Upper lobe of right lung (tissue), 1 donor: ENCODE data around the gene PLXNA2. TPM values are rescaled to one million over a fixed set of nuclear protein-coding genes. Genes with fewer than 3 reads are reported as not detected.
A peak's percentile ranks its signal among the peaks of the same experiment; 100 is the strongest.

Experiments
- ATAC-seq: fragments of 200-7000 bp; cut with Tn5 transposase; one replicate; pipeline ENCODE4 v1.9.1; 2020; ENCODE audit warnings: mild to moderate bottlenecking, moderate library complexity
- DNase-seq: peaks from one replicate; pipeline ENCODE4 v3.0.0-alpha.2; 2020
- H3K27ac ChIP-seq: fragments of 200-600 bp; one replicate; pipeline ENCODE4 v1.8.0; 2022
- H3K27me3 ChIP-seq: fragments of 200-600 bp; one replicate; pipeline ENCODE4 v1.8.0; 2022; ENCODE audit warnings: mild to moderate bottlenecking
- H3K36me3 ChIP-seq: fragments of 200-600 bp; one replicate; pipeline ENCODE4 v1.8.0; 2022
- H3K4me1 ChIP-seq: fragments of 200-600 bp; one replicate; pipeline ENCODE4 v1.8.0; 2022
- H3K4me3 ChIP-seq: fragments of 200-600 bp; one replicate; pipeline ENCODE4 v1.8.0; 2022; ENCODE audit warnings: mild to moderate bottlenecking
- H3K9me3 ChIP-seq: fragments of 200-600 bp; one replicate; pipeline ENCODE4 v1.8.0; 2022
- intact Hi-C: fragments of 100-400 bp; cut with DNase I; formaldehyde crosslinking; loops from one replicate; pipeline ENCODE4 v1.11.0; 2022
- total RNA-seq: library from RNA; stranded (reverse); fragmentation: NEBNext Ultra II Directional; extraction: Animal tissue kit (Norgen Biotek cat#: 25700); gene quantifications from one replicate; pipeline ENCODE4 v1.2.1, GENCODE V29; 2021
- TF ChIP-seq, protein P1 (sequence below): fragments of 200-600 bp; IDR thresholded peaks from one replicate; pipeline ENCODE4 v1.8.0; 2022; ENCODE audit warnings: antibody characterized with exemption
- donor health status: DM: no; HTN: yes; CAD: no; lungs with severe emphysema.

PLXNA2 gene
- total RNA-seq, 1 donor from 2014 or later: 98.5 TPM

DNA sequence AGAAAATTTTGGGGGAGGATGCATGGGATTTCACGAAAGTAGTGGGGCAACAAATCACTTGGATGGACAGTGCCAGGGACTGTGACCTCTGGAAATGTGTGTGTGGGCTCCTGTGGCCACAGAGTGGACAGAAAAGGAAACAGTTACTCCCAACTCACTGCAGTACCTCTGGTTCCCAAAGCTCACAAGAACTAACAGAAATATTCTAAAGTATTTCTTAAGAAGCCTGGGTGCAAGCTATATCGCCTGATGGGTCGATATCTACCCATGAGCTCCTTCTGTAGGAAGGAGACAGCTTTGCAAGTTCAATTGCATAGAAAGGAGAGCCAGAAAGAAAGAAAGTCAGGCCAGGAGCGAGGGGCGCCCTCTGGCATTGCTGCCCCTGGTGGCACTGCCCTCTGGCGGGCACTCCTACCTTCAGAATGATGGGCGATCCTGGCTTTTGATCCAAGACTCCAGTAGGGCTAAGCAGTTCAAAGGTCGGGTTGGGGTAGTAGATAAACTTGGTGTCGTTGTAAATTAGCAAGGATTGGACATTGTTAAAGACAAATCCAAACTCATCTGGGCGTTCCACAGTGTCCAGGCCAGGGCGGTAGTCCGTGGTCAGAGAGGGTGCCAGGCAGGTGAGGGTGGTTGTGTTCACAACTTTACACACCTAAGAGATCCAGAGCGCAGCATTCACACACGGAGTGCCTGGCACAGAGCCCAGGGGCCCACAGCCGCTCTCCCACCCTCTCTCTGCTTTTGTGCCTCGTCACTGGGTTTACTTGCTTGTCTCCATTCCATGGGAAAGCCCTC lies 198.5 kb downstream of the PLXNA2 start:
- H3K36me3 ChIP-seq: peaks cover 79% of the 10 kb centered on the region
- no peaks in the 10 kb centered on the region for H3K27me3 ChIP-seq
- intact Hi-C loops: no loop called here
- H3K4me1 ChIP-seq: peaks cover 24% of the 10 kb centered on the region
- H3K9me3 ChIP-seq: no peaks in the 10 kb centered on the region
- H3K27ac ChIP-seq: peak overlapping the region; percentile 61
- H3K4me3 ChIP-seq: no peak overlapping the region
- ATAC-seq: no peak
- TF ChIP-seq, protein P1, sequence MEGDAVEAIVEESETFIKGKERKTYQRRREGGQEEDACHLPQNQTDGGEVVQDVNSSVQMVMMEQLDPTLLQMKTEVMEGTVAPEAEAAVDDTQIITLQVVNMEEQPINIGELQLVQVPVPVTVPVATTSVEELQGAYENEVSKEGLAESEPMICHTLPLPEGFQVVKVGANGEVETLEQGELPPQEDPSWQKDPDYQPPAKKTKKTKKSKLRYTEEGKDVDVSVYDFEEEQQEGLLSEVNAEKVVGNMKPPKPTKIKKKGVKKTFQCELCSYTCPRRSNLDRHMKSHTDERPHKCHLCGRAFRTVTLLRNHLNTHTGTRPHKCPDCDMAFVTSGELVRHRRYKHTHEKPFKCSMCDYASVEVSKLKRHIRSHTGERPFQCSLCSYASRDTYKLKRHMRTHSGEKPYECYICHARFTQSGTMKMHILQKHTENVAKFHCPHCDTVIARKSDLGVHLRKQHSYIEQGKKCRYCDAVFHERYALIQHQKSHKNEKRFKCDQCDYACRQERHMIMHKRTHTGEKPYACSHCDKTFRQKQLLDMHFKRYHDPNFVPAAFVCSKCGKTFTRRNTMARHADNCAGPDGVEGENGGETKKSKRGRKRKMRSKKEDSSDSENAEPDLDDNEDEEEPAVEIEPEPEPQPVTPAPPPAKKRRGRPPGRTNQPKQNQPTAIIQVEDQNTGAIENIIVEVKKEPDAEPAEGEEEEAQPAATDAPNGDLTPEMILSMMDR: no peak
- no peak for DNase-seq

DNA sequence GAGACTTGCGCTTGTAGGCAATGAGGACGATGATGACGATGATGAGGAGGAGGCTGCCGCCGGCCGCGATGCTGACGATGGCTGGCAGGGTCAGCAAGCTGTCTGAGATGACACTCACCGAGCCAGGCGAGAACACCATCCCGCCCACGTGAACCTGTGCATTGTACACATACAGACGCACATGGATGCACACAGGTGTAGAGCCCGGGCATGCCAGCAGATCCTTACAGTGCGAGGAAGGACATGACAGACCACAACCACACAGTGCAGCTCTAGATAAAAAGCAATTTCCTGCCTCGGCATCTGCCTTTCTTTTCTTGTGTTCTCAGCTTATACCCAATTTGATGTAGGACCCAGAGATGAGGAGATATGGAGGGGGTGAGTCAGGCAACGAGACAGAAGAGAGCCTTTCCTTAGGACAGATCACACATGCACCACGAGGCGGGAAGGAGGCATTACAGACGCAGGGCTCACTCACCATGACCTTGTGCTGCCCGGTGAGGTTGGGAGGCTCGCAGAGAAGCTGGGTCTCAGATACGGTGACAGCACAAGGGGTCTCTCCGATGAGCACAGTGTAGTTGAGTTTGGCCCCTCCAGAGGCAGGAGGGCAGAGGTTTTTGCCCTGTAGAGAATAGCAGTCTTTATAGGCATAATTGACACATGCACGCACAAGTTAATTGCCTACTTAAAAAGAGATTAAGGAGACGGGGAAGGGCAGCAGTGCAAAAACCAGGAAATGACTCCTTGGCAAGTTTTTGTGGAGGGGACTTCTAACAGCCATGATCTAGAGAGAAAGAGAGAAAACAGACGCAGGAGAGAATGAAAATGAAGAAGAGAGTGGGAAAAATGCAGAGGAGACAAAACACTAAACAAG lies 199.4 kb downstream of the PLXNA2 start:
- intact Hi-C loops: no loop called here
- ATAC-seq (no peak), DNase-seq (peak; percentile 43)
- Histone ChIP-seq H3K9me3 (no peaks in the 10 kb centered on the region), H3K4me3 (no peak overlapping the region), H3K27me3 (no peaks in the 10 kb centered on the region), H3K4me1 (peaks cover 24% of the 10 kb centered on the region), H3K27ac (peak overlapping the region; percentile 61), H3K36me3 (peaks cover 79% of the 10 kb centered on the region)
- TF ChIP-seq, protein P1: no peak

DNA sequence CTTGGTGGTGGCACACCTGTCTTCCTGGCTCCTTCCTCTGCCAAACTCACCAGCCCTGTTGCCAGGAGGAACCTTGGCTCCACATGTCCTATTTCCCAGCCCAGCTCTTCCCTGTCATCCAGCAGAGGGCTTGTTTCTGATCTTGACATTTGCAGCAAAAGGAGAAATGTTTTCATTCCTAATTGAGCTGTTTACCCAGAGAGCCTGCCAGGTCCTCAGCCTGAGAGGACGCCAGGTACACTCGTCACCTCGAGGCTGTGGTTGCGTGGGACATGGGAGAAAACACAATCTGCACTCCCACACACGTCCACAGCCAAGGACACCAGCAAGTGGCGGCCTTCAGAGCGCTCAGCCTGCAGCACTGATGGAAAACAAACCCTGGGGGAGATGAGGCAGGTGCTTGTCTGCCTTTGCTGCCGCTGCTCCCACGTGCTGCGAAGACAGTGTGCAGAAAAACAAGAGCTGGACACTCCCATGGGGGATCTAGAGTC lies 200.4 kb downstream of the PLXNA2 start:
- Histone ChIP-seq H3K4me1 (peaks cover 24% of the 10 kb centered on the region), H3K9me3 (no peaks in the 10 kb centered on the region), H3K4me3 (no peak overlapping the region), H3K36me3 (peaks cover 79% of the 10 kb centered on the region), H3K27ac (no peak overlapping the region), H3K27me3 (no peaks in the 10 kb centered on the region)
- DNase-seq (no peak), ATAC-seq (peak; percentile 63)
- TF ChIP-seq, protein P1: no peak
- intact Hi-C loops: no loop called here

DNA sequence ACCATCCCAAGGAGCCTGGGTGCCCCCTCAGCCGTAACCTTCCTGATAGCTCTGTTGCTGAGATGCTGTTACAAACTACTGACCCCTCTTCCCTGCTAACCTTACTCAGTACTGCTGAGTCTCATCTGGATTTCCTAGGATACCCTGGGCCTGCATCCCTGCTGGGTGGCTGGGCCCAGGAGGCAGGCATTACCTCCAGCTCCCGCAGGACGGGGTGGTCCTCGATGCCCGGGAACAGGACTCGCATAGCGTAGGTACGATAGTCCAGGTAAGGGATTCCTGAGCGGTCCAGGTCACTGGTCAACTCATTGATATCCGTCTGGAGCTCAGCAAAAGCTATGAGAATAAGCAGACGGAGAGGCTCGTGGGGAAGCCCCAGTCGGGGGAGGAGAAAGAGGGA lies 201.3 kb downstream of the PLXNA2 start:
- DNase-seq (no peak), ATAC-seq (no peak)
- Histone ChIP-seq H3K4me1 (peaks cover 16% of the 10 kb centered on the region), H3K27ac (no peak overlapping the region), H3K4me3 (no peak overlapping the region), H3K36me3 (peaks cover 83% of the 10 kb centered on the region), H3K27me3 (no peaks in the 10 kb centered on the region), H3K9me3 (no peaks in the 10 kb centered on the region)
- TF ChIP-seq, protein P1: no peak
- intact Hi-C loops: no loop called here

DNA sequence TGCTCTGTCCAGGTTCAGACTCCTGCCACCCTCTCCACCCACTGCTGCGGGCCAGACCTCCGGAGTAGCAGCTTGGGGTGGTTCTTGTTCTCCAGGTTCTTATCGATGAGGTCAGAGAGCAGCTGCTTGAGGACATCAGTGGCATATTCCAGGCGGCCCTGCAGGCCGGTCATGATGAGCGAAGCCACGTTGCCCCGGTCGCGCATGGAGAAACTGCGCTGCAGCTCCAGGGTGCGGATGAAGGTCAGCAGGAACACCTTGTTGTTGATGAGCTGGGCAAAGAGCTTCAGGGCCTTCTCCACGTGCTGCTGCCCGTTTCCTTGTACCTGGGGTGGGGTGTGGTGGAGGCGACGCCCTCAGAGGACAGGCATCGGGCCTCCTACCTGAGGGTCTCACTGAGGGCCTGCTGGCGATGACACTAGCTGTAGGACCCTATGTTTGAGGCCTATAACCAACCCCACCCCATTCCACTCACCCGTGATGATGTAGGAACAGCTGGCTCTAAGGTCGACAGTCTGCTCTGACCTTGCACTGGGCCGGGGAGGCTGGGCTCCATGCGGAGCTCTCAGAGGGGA lies 202.1 kb downstream of the PLXNA2 start:
- Histone ChIP-seq H3K4me1 (peaks cover 13% of the 10 kb centered on the region), H3K36me3 (peaks cover 90% of the 10 kb centered on the region), H3K27ac (no peak overlapping the region), H3K27me3 (no peaks in the 10 kb centered on the region), H3K9me3 (no peaks in the 10 kb centered on the region), H3K4me3 (no peak overlapping the region)
- DNase-seq (peak; percentile 49), ATAC-seq (no peak)
- TF ChIP-seq, protein P1: no peak
- intact Hi-C loops: no loop called here
